H1 (cell line): ENCODE data around the gene APOC4. TPM values are rescaled to one million over a fixed set of nuclear protein-coding genes. Genes with fewer than 3 reads are reported as not detected.

Source experiments
- CTCF ChIA-PET: fragments of 300-600 bp; sonication (Branson Sonifier 250); formaldehyde crosslinking; loops from one replicate; lab custom pipeline; 2021; ENCODE audit not compliant: partially characterized antibody; lab: Charles Lee
- POLR2A ChIA-PET: fragments of 300-600 bp; sonication (Branson Sonifier 250); formaldehyde crosslinking; loops from one replicate; lab custom pipeline; 2021; ENCODE audit warnings: inconsistent platforms; ENCODE audit not compliant: partially characterized antibody; lab: Charles Lee
- DNase-seq, 2 experiments: peaks; one replicate each; pipeline versions ENCODE4 v3.0.0 to v3.0.0-alpha.2; 2010 to 2022; ENCODE audit warnings: low spot score in 2 of 2, low read depth in 1 of 2, mixed read lengths in 1 of 2
- FAIRE-seq: peaks from 2 replicates; lab custom pipeline; 2011; peaks lifted over from hg19 to GRCh38; lab: Jason Lieb, UNC
- H2AFZ ChIP-seq: 2 replicates; pipeline ENCODE4 v1.8.1; 2012; ENCODE audit warnings: low read length, inconsistent platforms
- H2AK5ac ChIP-seq: 2 replicates; pipeline ENCODE4 v1.6.1; 2013; ENCODE audit warnings: low read depth, low read length
- H2BK120ac ChIP-seq: replicated peaks from 2 replicates; pipeline ENCODE3; 2013; ENCODE audit warnings: low read depth, low read length, inconsistent platforms
- H2BK12ac ChIP-seq: 2 replicates; pipeline ENCODE4 v1.6.1; 2013; ENCODE audit warnings: low read depth, low read length
- H2BK15ac ChIP-seq: 2 replicates; pipeline ENCODE4 v1.6.1; 2013; ENCODE audit warnings: low read length
- H2BK20ac ChIP-seq: 2 replicates; pipeline ENCODE4 v1.6.1; 2013; ENCODE audit warnings: low read length
- H2BK5ac ChIP-seq: 2 replicates; pipeline ENCODE4 v1.6.1; 2013; ENCODE audit warnings: low read depth, low read length
- H3K14ac ChIP-seq: 2 replicates; pipeline ENCODE4 v1.6.1; 2013; ENCODE audit warnings: inconsistent platforms; ENCODE audit not compliant: insufficient read length
- H3K18ac ChIP-seq: 2 replicates; pipeline ENCODE4 v1.6.1; 2013; ENCODE audit warnings: low read length; ENCODE audit errors: extremely low read depth
- H3K23ac ChIP-seq: 2 replicates; pipeline ENCODE4 v1.6.1; 2013; ENCODE audit warnings: inconsistent platforms; ENCODE audit not compliant: insufficient read length
- H3K23me2 ChIP-seq: 2 replicates; pipeline ENCODE4 v1.6.1; 2013; ENCODE audit warnings: low read depth, low read length
- H3K27ac ChIP-seq: 2 replicates; pipeline ENCODE4 v1.6.1; 2011; ENCODE audit warnings: low read depth, low read length, inconsistent platforms
- H3K27me3 ChIP-seq, 4 experiments: replicated peaks in 1 of 4; 1 replicate in 1 of 4; 2 replicates in 3 of 4; pipeline versions ENCODE4 v1.6.1 to v1.8.1; 2011 to 2013; ENCODE audit warnings: low read length in 3 of 4, mild to moderate bottlenecking in 3 of 4, inconsistent platforms in 2 of 4, mixed read lengths in 2 of 4, moderate library complexity in 1 of 4; ENCODE audit not compliant: control insufficient read depth in 3 of 4, insufficient read depth in 3 of 4; ENCODE audit errors: extremely low read depth in 1 of 4
- H3K36me3 ChIP-seq, 4 experiments: 2 replicates each; pipeline versions ENCODE4 v1.6.1 to v1.8.1; 2011 to 2013; ENCODE audit warnings: mild to moderate bottlenecking in 4 of 4, low read length in 3 of 4, moderate library complexity in 2 of 4, control low read depth in 1 of 4, inconsistent platforms in 1 of 4; ENCODE audit not compliant: insufficient read depth in 4 of 4, control insufficient read depth in 2 of 4
- H3K4ac ChIP-seq: replicated peaks from 2 replicates; pipeline ENCODE3; 2013; ENCODE audit warnings: low read length, low read depth, mixed read lengths, inconsistent platforms; ENCODE audit not compliant: insufficient read length
- H3K4me1 ChIP-seq, 4 experiments: replicated peaks in 1 of 4; 1 replicate in 1 of 4; 2 replicates in 3 of 4; pipeline versions ENCODE4 v1.6.1 to v1.8.1; 2011 to 2013; ENCODE audit warnings: low read length in 3 of 4, inconsistent platforms in 2 of 4, mixed read lengths in 1 of 4; ENCODE audit not compliant: insufficient read depth in 4 of 4, control insufficient read depth in 3 of 4
- H3K4me2 ChIP-seq, 2 experiments: 2 replicates each; pipeline versions ENCODE4 v1.6.1 to v1.8.1; 2011 to 2013; ENCODE audit warnings: low read depth in 2 of 2, low read length in 2 of 2, control low read depth in 1 of 2, inconsistent platforms in 1 of 2, mild to moderate bottlenecking in 1 of 2; ENCODE audit not compliant: insufficient read depth in 1 of 2
- H3K4me3 ChIP-seq, 4 experiments: fragments of 200-600, 300-600 bp in 1 of 4; sonication (generic), shearing (Covaris generic), sonication (Bioruptor Twin) in 1 of 4; 2 replicates each; pipeline versions ENCODE4 v1.5.1 to v1.8.1; 2011 to 2016; ENCODE audit warnings: low read length in 4 of 4, low read depth in 3 of 4, control low read depth in 2 of 4, inconsistent platforms in 2 of 4, mild to moderate bottlenecking in 2 of 4, mixed read lengths in 1 of 4, moderate library complexity in 1 of 4; ENCODE audit not compliant: insufficient read depth in 2 of 4; ENCODE audit errors: extremely low read depth in 1 of 4
- H3K56ac ChIP-seq: replicated peaks from 2 replicates; pipeline ENCODE3; 2013; ENCODE audit warnings: low read depth, mild to moderate bottlenecking, mixed read lengths, low read length, inconsistent platforms; ENCODE audit not compliant: insufficient read length
- H3K79me1 ChIP-seq: 2 replicates; pipeline ENCODE4 v1.6.1; 2013; ENCODE audit warnings: low read depth, low read length, control low read depth
- H3K79me2 ChIP-seq, 2 experiments: 2 replicates each; pipeline versions ENCODE4 v1.6.1 to v1.8.1; 2012 to 2013; ENCODE audit warnings: low read length in 2 of 2, mild to moderate bottlenecking in 2 of 2, inconsistent platforms in 1 of 2; ENCODE audit not compliant: insufficient read depth in 2 of 2, control insufficient read depth in 1 of 2
- H3K9ac ChIP-seq, 4 experiments: replicated peaks in 1 of 4; 1 replicate in 1 of 4; 2 replicates in 3 of 4; pipeline versions ENCODE4 v1.6.1 to v1.8.1; 2011 to 2013; ENCODE audit warnings: low read depth in 3 of 4, low read length in 3 of 4, control low read depth in 2 of 4, mild to moderate bottlenecking in 2 of 4, moderate library complexity in 2 of 4, inconsistent platforms in 1 of 4; ENCODE audit errors: extremely low read depth in 1 of 4
- H3K9me3 ChIP-seq, 2 experiments: 2 replicates each; pipeline versions ENCODE4 v1.6.1 to v1.8.1; 2012 to 2013; ENCODE audit warnings: mild to moderate bottlenecking in 2 of 2, moderate library complexity in 2 of 2, control low read depth in 1 of 2, inconsistent platforms in 1 of 2, low read depth in 1 of 2, low read length in 1 of 2, mixed read lengths in 1 of 2; ENCODE audit not compliant: insufficient read depth in 2 of 2
- H4K20me1 ChIP-seq, 2 experiments: replicated peaks in 1 of 2; 2 replicates each; pipeline versions ENCODE3 to v1.8.1; 2011 to 2013; ENCODE audit warnings: inconsistent platforms in 2 of 2, low read length in 2 of 2, mild to moderate bottlenecking in 1 of 2; ENCODE audit not compliant: insufficient read depth in 2 of 2, control insufficient read depth in 1 of 2
- H4K5ac ChIP-seq: 2 replicates; pipeline ENCODE4 v1.6.1; 2013; ENCODE audit warnings: low read length, low read depth, mixed read lengths, inconsistent platforms; ENCODE audit not compliant: insufficient read length
- H4K8ac ChIP-seq: 2 replicates; pipeline ENCODE4 v1.8.0; 2013; ENCODE audit warnings: mild to moderate bottlenecking, moderate library complexity, low read length, inconsistent platforms; ENCODE audit not compliant: insufficient read depth; ENCODE audit errors: extremely low read depth
- H4K91ac ChIP-seq: replicated peaks from 2 replicates; pipeline ENCODE3; 2013; ENCODE audit warnings: low read length, mixed read lengths, inconsistent platforms; ENCODE audit not compliant: insufficient read length
- BRCA1 ChIP-seq: IDR thresholded peaks from 2 replicates; pipeline ENCODE4 v1.6.1; 2012; ENCODE audit warnings: low read depth, low read length, improper control_type of control experiment
- EP300 ChIP-seq, 2 experiments: IDR thresholded peaks; 1 replicate in 1 of 2; 2 replicates in 1 of 2; pipeline ENCODE4 v1.6.1; 2011 to 2012; ENCODE audit warnings: low read depth in 2 of 2, low read length in 2 of 2, mild to moderate bottlenecking in 2 of 2, borderline replicate concordance in 1 of 2, inconsistent platforms in 1 of 2, moderate library complexity in 1 of 2
- KDM1A ChIP-seq: fragments of 200-600, 300-600 bp; sonication (generic); IDR thresholded peaks from 2 replicates; pipeline ENCODE4 v1.7.1; 2016; ENCODE audit warnings: mild to moderate bottlenecking, low read length, borderline replicate concordance
- POLR2A ChIP-seq, 2 experiments: IDR thresholded peaks; 1 replicate in 1 of 2; 2 replicates in 1 of 2; pipeline ENCODE4 v1.6.1; 2011; ENCODE audit warnings: low read depth in 2 of 2, low read length in 2 of 2, mild to moderate bottlenecking in 2 of 2; ENCODE audit errors: control extremely low read depth in 1 of 2
- POLR2AphosphoS5 ChIP-seq: IDR thresholded peaks from 2 replicates; pipeline ENCODE4 v1.6.1; 2011; ENCODE audit warnings: low read depth, low read length
- RAD21 ChIP-seq, 2 experiments: IDR thresholded peaks in 1 of 2; conservative IDR thresholded peaks in 1 of 2; 2 replicates each; pipeline ENCODE4 v1.6.1; 2011; ENCODE audit warnings: low read depth in 2 of 2, low read length in 2 of 2, improper control_type of control experiment in 1 of 2, inconsistent platforms in 1 of 2, mild to moderate bottlenecking in 1 of 2, moderate library complexity in 1 of 2
- SIRT6 ChIP-seq: IDR thresholded peaks from one replicate; pipeline ENCODE4 v1.7.1; 2012; ENCODE audit warnings: low read length, inconsistent platforms
- SIX5 ChIP-seq: IDR thresholded peaks from 2 replicates; pipeline ENCODE4 v1.6.1; 2011; ENCODE audit warnings: mild to moderate bottlenecking, low read depth, low read length
- SP2 ChIP-seq: IDR thresholded peaks from 2 replicates; pipeline ENCODE4 v1.6.1; 2012; ENCODE audit warnings: mild to moderate bottlenecking, low read length, inconsistent platforms
- TAF1 ChIP-seq: IDR thresholded peaks from 2 replicates; pipeline ENCODE4 v1.6.1; 2011; ENCODE audit warnings: mild to moderate bottlenecking, low read depth, low read length
- ZNF274 ChIP-seq: IDR thresholded peaks from 2 replicates; pipeline ENCODE4 v1.7.0; 2012; ENCODE audit warnings: low read length, borderline replicate concordance; ENCODE audit errors: extremely low read depth
- WGBS, 2 experiments: shearing (Covaris generic) in 1 of 2; methylation state at CpG; one replicate each; pipeline versions ENCODE4 v1.1.6 to v1.1.7; 2013 to 2015; ENCODE audit warnings: low lambda C conversion rate in 2 of 2, mixed read lengths in 2 of 2, inconsistent platforms in 1 of 2, low coverage in 1 of 2, missing lambda C conversion rate in 1 of 2; ENCODE audit not compliant: insufficient replicate concordance in 2 of 2, insufficient coverage in 1 of 2, insufficient read length in 1 of 2; ENCODE audit errors: extremely low coverage in 1 of 2, missing lambda C conversion rate in 1 of 2; 5-methylcytosine and 5-hydroxymethylcytosine counted together
- polyA plus RNA-seq, 7 experiments: library from polyadenylated mRNA; depleted of rRNA in 3 of 7; stranded (reverse) in 5 of 7; unstranded in 2 of 7; fragments of >200 nt in 5 of 7; fragments of 200-250 nt in 2 of 7; gene quantifications; 1 replicate in 5 of 7; 2 replicates in 1 of 7; 4 replicates in 1 of 7; pipeline versions ENCODE4 v1.2.1 to v1.2.3, GENCODE V29; 2011 to 2013; ENCODE audit warnings: missing spikeins in 2 of 7, mixed read lengths in 2 of 7
- total RNA-seq: library from RNA; stranded (reverse); fragmentation: NEBNext Ultra II Directional; extraction: Animal tissue kit (Norgen Biotek cat#: 25700); gene quantifications from 2 replicates; pipeline ENCODE4 v1.2.1, GENCODE V29; 2021

APOC4 gene
- total and polyA plus RNA-seq, 2 of the 8 experiments (the other 6 are each of a cell fraction or from before 2014, with no cell fraction given): not detected

GRCh38 chr19:44894052-44894400 is 48.0 kb upstream of the APOC4 start:
- H4K5ac ChIP-seq: no peak overlapping the region
- H3K9me3 ChIP-seq: no peaks in the 10 kb centered on the region
- H2BK15ac ChIP-seq: no peak overlapping the region
- no peak overlapping the region for H3K4me3 ChIP-seq
- no peak for DNase-seq
- H3K56ac ChIP-seq: no peak overlapping the region
- no peak overlapping the region for H3K27ac ChIP-seq
- ChIA-PET CTCF (interaction anchor here (1.3 to 2.1 kb wide), 2 partner anchors 8 to 10 kb away, joined by 4 to 17 read pairs; no protein-coding TSS in a partner anchor), POLR2A (interaction anchor here (1.2 to 9.8 kb wide), 7 partner anchors 12 to 87 kb away, joined by 3 to 247 read pairs (median 6); partner anchors contain the start of genes APOE and NECTIN2)
- H2BK5ac ChIP-seq: no peak overlapping the region
- H3K27me3 ChIP-seq: no peaks in the 10 kb centered on the region
- H2BK12ac ChIP-seq: no peak overlapping the region
- no peak overlapping the region for H4K8ac ChIP-seq
- WGBS, 2 experiments: 98% methylated on average over 6 of the region's 6 CpGs; no CpG with 5 or more reads in 1 of the 2 experiments
- peaks cover 14 to 31% of the 10 kb centered on the region in 2 experiments for H4K20me1 ChIP-seq
- peaks cover 5 to 8% (median 7%) of the 10 kb centered on the region in 4 experiments for H3K4me1 ChIP-seq
- no peak overlapping the region for H3K9ac ChIP-seq
- TF ChIP-seq SIX5 (no peak), POLR2AphosphoS5 (no peak), SIRT6 (no peak), BRCA1 (no peak), ZNF274 (no peak), SP2 (no peak), RAD21 (IDR thresholded peaks at IDR 0.05 in 1 of 2, conservative IDR thresholded peaks at IDR 0.05 in 1 of 2; ENCODE audit: low read depth in 2 of 2, low read length in 2 of 2) (no peak), EP300 (IDR thresholded peaks at IDR 0.05; ENCODE audit: borderline replicate concordance in 1 of 2, low read depth in 2 of 2, low read length in 2 of 2) (no peak), POLR2A (IDR thresholded peaks at IDR 0.05; ENCODE audit: control extremely low read depth in 1 of 2, low read depth in 2 of 2, low read length in 2 of 2) (no peak; a peak in 1 of 3 replicates), TAF1 (no peak), KDM1A (no peak)
- no peak overlapping the region for H4K91ac ChIP-seq
- H3K4ac ChIP-seq: no peak overlapping the region
- no peak overlapping the region for H3K4me2 ChIP-seq
- H2BK20ac ChIP-seq: no peak overlapping the region
- no peak for FAIRE-seq
- peaks cover 7 to 42% of the 10 kb centered on the region in 2 experiments for H3K79me2 ChIP-seq
- H3K36me3 ChIP-seq: peaks cover 36 to 55% (median 42%) of the 10 kb centered on the region in 4 experiments
- no peak overlapping the region for H3K23ac ChIP-seq
- no peak overlapping the region for H2BK120ac ChIP-seq
- no peak overlapping the region for H2AFZ ChIP-seq
- H3K79me1 ChIP-seq: peaks cover 25% of the 10 kb centered on the region
- H3K18ac ChIP-seq: no peak overlapping the region
- peaks cover 17% of the 10 kb centered on the region for H3K23me2 ChIP-seq
- H3K14ac ChIP-seq: no peak overlapping the region
- no peak overlapping the region for H2AK5ac ChIP-seq
